NCI-H2196 treated with DMSO at 0.1 percent for 48 hours (cell line): ENCODE results near the gene NGF.
"Not testable (repeated sequence)": the region's sequence is repeated elsewhere in the genome, so short reads cannot be mapped to it uniquely, and the experiment has no call there.

Source experiments
- DNase-seq: peaks from one replicate; lab custom pipeline; 2025; ENCODE audit not compliant: unreplicated experiment; lab: John Stamatoyannopoulos, UW

NGF gene

DNA sequence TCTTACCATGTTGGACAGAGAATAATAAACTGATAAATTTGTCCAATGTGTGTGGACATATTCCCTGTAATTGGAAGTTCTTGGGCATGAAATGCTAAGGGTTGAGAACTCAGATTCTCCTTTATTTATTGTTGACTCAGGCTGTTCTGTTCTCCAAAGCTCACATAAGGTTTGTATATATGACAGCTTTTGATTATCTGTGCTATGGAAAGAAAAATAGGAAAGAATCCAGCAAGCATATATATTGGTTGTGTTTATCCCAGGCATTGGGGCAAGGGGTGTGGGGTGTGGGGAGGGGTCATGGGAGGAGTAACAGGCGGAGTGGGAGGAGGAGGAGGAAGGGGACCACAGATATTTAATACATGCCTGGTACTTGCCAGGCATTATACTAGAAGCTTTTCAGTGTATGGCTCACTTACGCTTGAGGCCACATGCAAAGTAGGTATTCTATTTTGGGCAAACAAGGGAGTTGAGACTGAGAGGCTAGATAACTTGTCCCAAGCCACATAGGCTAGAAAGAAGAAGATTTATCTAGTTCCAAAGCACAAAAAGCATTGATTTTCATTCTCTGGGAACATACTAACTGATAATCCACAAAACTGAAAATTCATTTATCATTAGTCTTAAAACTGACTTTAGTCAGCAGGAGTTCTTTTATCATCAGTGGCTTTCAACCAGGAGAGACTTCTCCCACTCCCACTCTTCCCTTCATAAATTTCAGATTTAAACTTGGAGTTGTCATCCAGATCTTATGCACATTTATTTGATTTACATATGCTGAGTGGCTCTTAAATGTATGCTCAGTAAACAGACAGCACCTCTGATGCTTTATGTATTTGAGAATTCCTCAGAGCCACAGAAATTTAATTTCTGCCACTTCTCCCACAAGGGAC lies 27.2 kb downstream of the NGF start:
- no peak for DNase-seq

DNA sequence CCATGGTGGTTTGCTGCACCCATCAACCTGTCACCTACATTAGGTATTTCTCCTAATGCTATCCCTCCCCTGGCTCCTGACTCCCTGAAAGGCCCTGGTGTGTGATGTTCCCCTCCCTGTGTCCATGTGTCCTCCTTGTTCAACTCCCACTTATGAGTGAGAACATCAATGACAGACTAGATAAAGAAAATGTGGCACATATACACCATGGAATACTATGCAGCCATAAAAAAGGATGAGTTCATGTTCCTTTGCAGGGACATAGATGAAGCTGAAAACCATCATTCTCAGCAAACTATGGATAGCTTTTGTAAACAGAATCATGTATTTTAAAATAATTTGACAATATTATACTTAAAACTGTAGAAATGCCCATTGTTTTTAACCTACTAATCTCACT lies 28.5 kb downstream of the NGF start:
- DNase-seq, result not testable (repeated sequence)

DNA sequence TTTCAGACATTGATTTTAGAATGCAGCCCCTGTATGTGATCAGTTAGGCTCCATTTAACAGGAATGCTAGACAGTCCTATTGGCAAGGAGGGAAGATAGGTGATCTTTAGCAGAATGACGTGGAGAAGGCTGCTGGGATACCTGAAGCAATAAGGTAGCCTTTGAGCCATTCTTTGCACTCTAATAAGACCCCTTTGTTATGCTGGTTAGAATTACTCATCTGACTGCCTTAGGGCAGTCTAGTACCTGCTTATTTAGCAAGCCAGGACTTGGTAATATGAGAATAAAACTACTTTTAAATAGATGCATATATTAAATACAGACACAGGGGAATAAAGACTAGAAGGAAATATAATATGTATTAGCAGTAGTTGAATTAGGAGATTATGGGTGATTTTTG lies 29.1 kb downstream of the NGF start:
- no peak for DNase-seq

DNA sequence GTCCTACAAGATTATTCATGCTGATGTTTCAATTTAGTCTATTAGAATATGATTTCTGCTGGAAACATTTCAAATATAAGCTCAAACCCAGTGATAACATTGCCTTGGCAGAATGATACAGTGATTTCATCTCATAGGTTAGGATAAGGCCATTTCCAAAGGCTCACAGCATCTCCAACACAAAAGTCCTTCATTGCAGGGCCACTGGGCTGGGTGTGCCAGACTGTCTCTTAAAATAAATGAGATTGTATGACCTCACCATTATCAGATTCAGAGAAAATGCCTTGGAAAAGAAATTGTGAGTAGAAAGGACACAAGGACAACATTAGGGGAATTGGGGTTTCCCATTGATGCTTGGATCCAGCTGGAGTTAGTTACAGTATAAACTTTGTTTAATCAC lies 30.4 kb downstream of the NGF start:
- DNase-seq, result no peak

DNA sequence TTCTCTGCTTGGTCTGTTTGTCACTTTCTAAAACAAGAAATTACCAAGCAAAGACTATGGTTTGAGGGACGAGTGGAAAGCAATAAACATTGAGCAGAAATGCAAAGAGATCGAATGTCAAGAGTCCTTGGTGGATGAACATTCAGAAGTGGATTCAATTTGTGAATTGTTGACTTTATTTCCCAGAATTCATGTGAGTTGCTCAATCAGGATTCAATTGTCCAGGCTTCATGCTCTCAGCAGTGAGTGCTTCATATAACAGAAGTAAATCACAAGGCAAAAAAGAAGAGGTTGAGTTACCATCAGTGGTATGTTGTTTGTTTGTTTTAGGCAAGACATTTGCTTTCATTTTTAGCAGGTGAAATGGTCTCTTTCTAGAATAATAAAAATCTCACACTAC lies 31.9 kb downstream of the NGF start:
- no peak for DNase-seq

DNA sequence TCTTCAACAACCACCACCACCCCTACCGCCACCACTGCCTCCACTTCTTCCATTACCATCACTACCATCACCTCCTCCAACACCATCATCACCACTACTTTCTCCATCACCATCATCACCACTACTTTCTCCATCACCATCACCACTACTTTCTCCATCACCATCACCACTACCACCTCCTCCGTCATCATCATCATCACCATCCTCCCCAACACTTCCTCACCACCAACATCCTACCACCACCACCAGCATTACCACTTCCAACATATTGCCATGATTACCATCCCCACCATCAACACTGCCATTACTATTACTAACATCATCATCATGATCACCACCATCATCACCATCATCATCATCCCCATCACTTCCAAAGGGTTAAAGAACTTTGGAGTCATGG lies 34.7 kb downstream of the NGF start:
- DNase-seq, result no peak

DNA sequence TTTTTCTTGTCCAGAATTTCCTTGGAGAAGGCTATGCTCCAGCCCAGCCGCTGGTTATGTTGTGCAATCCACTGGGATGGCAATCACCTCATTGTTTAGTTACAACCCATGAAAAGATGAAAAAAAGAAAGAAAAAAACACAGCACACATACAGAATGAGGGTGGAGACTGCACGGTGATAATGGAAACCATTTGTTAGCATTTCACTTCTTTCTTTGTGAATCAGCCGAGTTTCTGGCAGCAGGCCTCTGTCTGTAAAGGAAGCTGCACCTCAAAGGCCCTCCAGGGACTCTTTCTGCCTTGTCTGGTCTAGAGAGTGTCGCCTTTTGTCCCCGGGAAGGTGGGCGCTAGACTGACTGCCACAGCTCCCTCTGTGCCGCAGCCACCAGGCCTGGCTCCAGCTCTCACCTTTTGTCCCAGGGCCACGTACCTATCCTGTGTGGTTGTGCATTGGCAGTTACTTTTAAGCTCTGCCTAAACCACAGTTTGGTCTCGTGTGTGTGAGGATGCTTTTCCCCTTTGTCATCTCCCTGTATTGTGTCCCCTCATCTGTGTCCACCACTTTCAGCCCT lies 35.6 kb downstream of the NGF start:
- no peak for DNase-seq

DNA sequence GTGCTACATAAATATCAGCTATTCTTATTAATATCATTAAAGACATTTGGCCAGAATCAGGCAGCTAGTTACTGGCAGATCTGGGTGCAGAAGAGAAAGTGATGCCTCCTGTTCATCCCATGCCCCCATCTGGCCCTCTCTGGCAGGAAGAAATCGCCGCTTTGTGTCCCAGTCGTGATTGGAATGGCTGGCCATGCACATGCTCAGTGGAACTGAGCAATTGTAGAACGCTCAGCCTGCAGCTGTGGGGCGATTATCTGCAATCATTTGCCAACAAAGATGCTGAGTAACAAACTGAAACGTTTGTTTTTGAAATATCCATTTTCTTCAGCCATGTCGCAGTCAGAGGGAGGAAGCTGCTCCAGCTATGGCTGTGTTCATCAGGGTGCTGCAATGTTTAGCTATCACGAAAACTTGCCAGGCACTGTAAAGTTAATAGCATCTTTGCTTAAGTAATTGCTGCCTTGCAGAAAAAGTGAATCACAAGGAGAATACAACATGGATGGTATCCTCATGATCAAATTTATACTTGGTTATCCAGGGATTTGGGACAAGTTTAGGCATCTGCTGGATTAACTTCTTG lies 36.5 kb downstream of the NGF start:
- DNase-seq, result no peak

DNA sequence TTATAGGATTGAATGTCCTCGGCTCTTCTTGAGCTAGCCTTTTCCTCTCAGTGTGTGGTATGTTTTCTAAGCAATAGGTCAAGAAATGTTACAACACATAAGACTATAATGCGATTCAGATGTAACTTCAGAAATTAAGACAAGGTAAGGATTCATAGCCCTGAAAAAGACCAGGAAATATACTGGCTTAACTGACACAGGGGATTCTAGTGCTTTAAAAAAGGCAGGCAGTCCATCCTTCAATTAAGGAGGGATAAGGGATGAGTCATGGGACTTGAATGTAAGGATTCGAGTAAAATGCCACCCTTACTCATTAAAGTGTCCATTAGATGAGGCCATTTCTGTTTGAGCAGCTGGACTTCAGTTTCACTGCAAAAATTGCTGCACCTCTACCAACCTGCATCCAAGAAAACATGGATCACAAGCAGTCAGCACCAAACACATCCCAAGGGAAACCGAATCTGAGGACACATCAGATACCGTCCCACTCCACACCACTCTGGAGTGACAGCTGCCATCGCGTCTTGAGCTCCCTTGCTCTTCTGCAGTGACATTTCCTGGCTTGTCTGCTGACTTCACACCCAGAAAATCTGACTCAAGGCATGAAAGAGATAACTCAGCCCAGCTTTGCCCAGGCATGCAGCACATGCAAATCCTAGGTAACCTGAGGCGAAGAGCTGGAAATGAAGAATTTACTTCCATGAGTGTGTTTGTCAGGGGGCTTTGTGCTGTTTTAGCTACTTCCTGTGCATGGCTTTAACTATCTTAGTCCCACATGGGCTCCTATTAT lies 37.8 kb downstream of the NGF start:
- no peak for DNase-seq

DNA sequence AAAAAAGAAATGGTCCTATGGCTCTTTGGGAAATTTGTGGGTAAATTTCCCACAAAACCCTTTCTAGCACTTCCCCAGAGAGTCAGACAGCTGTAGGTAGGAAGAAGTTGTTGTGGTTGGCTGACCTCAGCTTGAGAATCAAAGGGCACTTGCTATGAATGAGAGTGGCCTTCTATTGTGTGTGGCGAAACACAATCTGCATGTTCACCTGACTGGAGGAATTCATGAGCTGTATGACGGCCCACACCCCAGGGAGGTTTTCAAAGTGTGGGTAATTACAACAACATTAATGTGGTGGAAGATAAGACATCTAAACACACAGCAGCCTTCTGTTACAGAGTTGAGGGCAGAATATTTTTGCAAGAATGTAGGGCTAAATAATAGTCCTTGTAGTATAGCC lies 38.8 kb downstream of the NGF start:
- DNase-seq, result no peak

DNA sequence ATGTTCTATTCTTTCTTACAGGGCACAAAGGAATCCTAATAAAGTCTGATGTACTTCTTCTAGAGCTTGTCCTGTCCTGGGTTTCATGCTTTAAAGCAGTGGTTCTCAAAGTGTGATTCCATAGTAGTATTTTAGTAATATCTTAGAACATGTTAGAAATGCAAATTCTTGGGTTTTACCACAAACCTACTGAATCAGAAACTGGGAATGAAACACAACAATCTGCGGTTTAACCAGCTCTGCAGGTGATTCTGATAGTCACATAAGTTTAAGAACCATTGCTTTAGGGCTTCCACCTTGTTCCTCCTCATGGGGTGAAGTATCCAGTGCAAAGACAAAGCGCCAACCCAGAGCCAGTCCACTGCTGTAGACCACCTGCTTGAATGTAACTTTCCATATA lies 41.1 kb downstream of the NGF start:
- no peak for DNase-seq

DNA sequence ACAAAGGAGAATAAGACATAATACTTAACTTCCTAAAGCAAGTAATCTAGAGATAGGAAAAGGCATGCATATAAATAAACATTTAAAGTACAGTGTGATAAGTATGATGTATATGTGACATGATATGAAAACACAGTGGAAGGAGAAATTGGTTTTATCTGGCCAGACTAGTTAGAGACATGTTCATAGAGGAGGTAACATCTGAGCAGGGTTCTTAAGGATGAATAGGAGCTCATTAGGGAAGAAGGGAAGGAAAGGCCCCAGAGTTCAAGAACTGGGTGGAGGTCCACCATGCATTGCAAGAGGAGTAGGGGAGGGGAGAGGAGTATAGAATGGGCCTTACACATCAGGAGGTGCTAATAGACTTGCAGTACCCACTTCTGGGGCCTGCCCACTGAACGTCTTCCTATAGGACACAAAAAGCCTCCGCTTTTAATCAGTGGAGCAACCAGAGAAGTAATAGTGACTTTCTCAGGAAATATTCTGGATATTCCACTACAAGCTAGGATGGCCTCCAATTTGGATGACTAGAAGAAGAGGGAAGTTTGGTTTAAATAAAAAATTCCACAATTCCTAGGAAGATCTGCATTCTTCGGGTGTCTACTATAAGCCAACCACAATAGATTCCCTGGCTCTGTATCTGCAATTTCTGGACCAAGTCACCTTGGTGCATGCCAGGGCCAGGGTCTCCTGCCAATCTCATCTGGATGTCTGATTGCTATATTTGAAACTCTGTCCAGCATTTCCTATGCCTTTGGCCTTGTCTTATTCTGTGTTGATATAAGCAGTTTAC lies 41.9 kb downstream of the NGF start:
- no peak for DNase-seq

DNA sequence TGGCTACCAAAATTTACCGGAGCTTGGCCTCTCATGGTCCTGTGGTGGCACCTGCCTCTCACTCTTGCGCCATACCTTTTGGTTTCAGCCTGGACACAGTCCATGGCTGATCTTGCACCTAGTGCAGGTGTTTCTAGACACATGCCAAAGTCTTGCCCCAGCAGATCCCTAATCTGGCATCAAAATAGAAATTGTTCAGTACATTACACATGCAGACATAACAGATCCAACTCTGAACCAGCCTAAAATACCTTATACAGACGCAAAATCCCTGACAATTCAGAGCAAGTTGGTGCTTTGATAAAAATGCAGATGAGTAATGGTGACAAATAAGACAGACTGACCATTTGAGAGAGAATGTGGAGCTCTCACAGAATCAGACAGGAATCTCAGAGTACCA lies 44.1 kb downstream of the NGF start:
- DNase-seq, result no peak

DNA sequence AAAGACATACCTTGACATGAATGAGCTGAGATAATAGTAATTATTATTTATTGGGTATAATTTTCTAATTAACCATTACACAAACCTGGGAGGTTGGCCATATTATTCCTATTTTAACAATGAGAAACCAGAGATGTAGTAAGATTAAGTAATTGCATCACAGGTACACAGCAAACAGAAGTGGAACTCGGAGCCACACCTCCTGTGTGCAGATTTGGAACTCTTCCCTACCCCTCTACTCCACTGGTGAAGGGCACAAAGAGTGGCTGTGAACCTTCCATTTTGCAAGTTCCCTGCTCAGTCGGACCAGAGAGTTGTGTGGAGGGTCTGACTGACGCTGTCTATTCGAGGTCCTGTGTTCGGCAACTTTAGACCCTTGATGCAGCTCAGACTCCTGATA lies 45.0 kb downstream of the NGF start:
- DNase-seq, result no peak

DNA sequence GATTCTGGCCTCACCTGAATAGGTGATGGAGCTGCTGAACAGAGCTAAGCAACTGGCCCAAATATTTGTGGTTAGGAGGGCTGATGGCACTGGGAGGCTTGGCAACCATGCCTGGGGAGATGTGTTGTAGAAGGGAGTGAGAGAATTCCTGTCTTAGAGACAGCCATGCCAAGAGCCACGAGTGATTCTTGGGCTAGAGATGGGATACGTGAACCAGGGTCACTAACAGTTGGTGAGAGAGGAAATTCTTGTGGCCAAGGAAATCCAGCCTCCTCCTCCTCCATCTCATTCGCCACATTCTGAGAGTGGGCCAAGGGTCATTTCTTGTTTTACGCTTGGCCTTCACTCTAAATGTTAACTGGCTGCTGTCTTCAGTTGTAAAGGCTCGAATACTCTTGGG lies 46.3 kb downstream of the NGF start:
- no peak for DNase-seq

DNA sequence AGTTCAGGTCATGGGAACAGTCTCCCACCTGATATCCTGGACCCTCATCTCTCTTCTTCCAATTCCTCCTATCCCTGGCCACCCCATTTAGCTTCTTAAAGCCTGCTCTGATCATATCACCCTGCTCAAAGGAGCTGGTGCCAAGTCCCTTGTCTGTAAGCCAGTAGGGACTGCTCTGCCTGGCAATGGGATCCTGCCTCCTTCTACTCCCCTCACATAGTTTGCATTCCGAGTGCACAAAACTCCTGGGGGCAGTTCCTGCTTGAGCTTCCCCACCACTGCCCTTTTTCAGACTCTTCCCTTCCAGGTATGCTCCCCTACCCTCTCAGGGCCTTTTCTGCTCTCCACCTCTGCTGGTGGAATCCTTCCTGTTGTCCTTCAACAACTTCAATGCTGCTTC lies 48.1 kb downstream of the NGF start:
- no peak for DNase-seq

DNA sequence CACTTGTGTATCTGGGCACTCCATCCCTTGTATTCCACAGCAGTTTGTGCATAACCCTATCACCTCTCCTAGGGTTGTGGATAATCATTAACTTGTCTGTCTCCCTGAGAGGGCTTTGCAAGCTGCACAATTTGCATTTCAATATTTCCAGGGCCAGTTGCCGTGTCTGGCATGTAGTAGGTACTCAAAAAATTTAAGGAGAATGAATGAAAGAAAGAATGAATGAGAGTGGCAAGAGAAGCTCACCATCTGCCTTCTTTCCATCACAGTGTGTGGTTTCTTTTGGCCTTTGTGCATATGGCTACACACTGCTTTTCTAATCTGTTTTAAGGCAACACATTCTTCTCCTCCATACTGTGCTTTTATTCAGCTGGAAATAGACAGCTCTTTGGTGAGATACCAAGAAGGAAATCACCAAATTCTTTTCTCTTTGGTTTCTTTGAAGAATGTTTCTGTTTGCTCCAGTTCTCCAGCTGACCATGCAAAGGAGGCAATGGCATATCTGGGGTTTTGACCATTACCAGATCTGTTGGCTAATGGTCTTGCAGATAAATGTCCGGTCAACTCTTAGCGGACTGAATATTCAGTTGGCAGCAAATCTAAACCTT lies 49.4 kb downstream of the NGF start:
- DNase-seq, result no peak

DNA sequence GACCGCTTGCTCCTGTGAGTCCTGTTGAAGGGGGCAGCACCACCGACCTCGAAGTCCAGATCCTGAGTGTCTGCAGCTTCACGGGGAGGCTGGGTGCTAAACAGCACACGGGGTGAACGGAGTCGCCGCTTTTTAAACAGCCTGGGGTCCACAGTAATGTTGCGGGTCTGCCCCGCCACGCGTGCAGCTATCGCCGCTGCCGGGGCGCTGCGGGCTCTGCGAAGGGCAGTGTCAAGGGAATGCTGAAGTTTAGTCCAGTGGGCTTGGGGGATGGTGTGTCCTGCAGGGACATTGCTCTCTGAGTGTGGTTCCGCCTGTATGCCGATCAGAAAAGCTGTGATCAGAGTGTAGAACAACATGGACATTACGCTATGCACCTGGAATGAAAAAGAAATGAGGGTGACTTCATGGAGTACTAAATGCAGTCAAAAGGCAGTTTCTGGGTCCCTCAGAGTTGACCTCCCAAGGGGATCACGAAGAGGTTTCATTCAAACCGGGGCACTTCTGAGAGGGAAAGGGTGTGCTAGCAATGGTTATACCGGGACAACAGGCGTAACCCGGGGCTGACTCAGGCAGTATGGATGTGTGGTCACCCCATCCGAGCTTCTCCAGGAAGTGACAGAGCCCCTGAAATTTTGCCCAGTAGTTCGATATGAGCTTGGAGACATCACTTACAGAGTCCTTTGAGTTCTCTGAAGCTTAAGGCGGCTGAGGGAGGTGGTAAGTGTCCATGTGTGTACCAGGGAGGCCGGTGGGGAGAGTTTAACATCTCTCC lies 51.4 kb downstream of the NGF start:
- DNase-seq, result no peak

DNA sequence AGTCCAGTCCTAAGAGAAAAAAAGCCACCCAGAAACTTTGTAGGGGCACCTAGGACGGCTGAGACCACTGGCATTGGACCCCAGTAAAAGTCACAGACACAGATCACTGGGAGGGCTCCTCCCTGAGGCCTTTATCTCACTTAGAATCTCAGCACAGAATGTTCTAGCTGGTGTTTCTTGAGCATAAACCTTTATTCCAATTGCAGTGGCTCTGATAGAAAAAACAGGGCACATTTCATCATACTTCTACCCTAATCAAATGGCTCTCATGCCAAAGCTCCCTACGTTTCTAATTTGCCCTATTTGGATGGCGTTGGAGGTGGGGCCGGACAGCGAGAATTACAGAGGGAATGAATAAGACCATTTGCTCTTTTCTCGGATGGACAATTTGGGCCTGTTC lies 53.8 kb downstream of the NGF start:
- DNase-seq, result no peak

DNA sequence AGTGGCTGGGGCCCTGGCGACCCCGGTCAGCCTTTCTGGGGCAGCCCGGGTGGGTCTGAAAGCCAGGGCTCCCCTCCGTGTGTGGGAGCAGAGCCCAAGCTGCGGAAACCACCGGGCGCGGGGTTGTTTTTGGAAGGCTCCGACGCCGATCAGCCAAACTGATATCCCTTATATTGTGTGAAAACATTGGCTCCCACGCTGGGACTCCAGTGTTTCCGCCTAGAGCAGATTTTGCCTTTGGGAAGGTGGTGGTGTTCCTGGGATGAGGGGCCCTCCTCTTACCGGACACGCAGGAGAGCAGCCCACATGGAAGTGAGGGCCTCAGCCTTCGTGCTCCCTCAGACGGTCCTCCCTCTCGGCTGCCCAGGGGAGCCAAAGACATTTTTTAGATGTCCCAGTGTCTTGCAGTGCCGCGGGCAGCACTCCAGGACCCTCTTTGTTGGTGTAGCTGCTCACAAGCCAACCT lies 54.3 kb downstream of the NGF start:
- DNase-seq, result no peak
